OCI-LY1 (cell line): Measurements from ENCODE around the gene USP54.

Source experiments
- H2AFZ ChIP-seq: fragments of 200-600 bp; sonication (generic), shearing (Covaris generic); 2 replicates; pipeline ENCODE4 v1.6.0; 2014; ENCODE audit warnings: antibody characterized with exemption, mild to moderate bottlenecking, low read length
- H3F3A ChIP-seq: fragments of 200-600 bp; sonication (generic), shearing (Covaris generic); 2 replicates; pipeline ENCODE4 v1.6.0; 2014; ENCODE audit warnings: mild to moderate bottlenecking, antibody characterized with exemption, low read length, moderate library complexity; ENCODE audit not compliant: insufficient read depth
- H3K27ac ChIP-seq: fragments of 200-600 bp; sonication (generic); 2 replicates; pipeline ENCODE4 v1.5.1; 2014; ENCODE audit warnings: low read length, mixed run types, mild to moderate bottlenecking, low read depth; ENCODE audit not compliant: poor library complexity, severe bottlenecking
- H3K27me3 ChIP-seq: fragments of 200-600 bp; sonication (generic); 2 replicates; pipeline ENCODE4 v1.6.0; 2014; ENCODE audit warnings: antibody characterized with exemption, mild to moderate bottlenecking, low read length, moderate library complexity; ENCODE audit not compliant: insufficient read depth
- H3K36me3 ChIP-seq: fragments of 200-600 bp; sonication (generic); 2 replicates; pipeline ENCODE4 v1.6.1; 2014; ENCODE audit warnings: mild to moderate bottlenecking, antibody characterized with exemption, low read length, moderate library complexity, mixed read lengths; ENCODE audit not compliant: insufficient read depth
- H3K4me1 ChIP-seq: fragments of 200-600 bp; sonication (generic); 2 replicates; pipeline ENCODE4 v1.5.1; 2014; ENCODE audit warnings: mild to moderate bottlenecking, low read length, moderate library complexity; ENCODE audit not compliant: insufficient read depth, severe bottlenecking
- H3K4me2 ChIP-seq: fragments of 200-600 bp; sonication (generic), shearing (Covaris generic); 2 replicates; pipeline ENCODE4 v1.6.1; 2014; ENCODE audit warnings: low read length
- H3K4me3 ChIP-seq: fragments of 200-600 bp; sonication (generic); 2 replicates; pipeline ENCODE4 v1.5.1; 2014; ENCODE audit warnings: low read length, low read depth, mild to moderate bottlenecking, mixed read lengths; ENCODE audit not compliant: poor library complexity, severe bottlenecking
- H3K79me2 ChIP-seq: fragments of 200-600 bp; shearing (Covaris generic); 2 replicates; pipeline ENCODE4 v1.6.1; 2016; ENCODE audit warnings: mixed run types, low read length, mixed read lengths; ENCODE audit not compliant: insufficient read depth
- H3K9ac ChIP-seq: fragments of 200-600 bp; sonication (generic), shearing (Covaris generic); 2 replicates; pipeline ENCODE4 v1.6.1; 2014; ENCODE audit warnings: mild to moderate bottlenecking, low read length, mixed read lengths
- H3K9me2 ChIP-seq: fragments of 200-600 bp; sonication (generic), shearing (Covaris generic); 2 replicates; pipeline ENCODE4 v1.6.1; 2014; ENCODE audit warnings: low read depth, mild to moderate bottlenecking, low read length, mixed read lengths
- H3K9me3 ChIP-seq: fragments of 200-600 bp; shearing (Covaris generic); 2 replicates; pipeline ENCODE4 v1.6.1; 2014; ENCODE audit warnings: low read length, mixed read lengths
- H4K20me1 ChIP-seq: fragments of 200-600 bp; sonication (generic), shearing (Covaris generic); 2 replicates; pipeline ENCODE4 v1.6.0; 2016; ENCODE audit warnings: mild to moderate bottlenecking, low read length; ENCODE audit not compliant: insufficient read depth
- CTCF ChIP-seq: fragments of 200-600 bp; sonication (generic), shearing (Covaris generic); IDR thresholded peaks from 2 replicates; pipeline ENCODE4 v1.5.1; 2017; ENCODE audit warnings: mild to moderate bottlenecking, antibody characterized with exemption, low read length, moderate library complexity, mixed read lengths
- EZH2 ChIP-seq: fragments of 200-600 bp; sonication (generic), shearing (Covaris generic); IDR thresholded peaks from 2 replicates; pipeline ENCODE4 v1.8.0; 2017; ENCODE audit warnings: borderline replicate concordance, mixed run types, mild to moderate bottlenecking, antibody characterized with exemption, low read length, moderate library complexity, mixed read lengths

Gene USP54

GRCh38 chr10:73590881-73591799 is at the start of gene USP54:
Gene USP54 (minus strand): TSS chr10:73591342. CDS start chr10:73575658, 15,684 bp downstream.
- Histone ChIP-seq H2AFZ (no peak within 1 kb of the TSS), H3K9ac (no peak within 1 kb of the TSS), H3K27ac (no peak within 1 kb of the TSS), H4K20me1 (no peaks in the 10 kb centered on the region), H3K9me3 (no peaks in the 10 kb centered on the region), H3K27me3 (no peaks in the 10 kb centered on the region), H3F3A (no peaks in the 10 kb centered on the region), H3K9me2 (no peaks in the 10 kb centered on the region), H3K4me2 (peak within 1 kb of the TSS; percentile 17; the same call in 1 of the 2 replicates), H3K4me3 (no peak within 1 kb of the TSS), H3K4me1 (peaks cover 19% of the 10 kb centered on the region), H3K79me2 (no peaks in the 10 kb centered on the region), H3K36me3 (no peaks in the 10 kb centered on the region)
- no peak for TF ChIP-seq CTCF
- TF ChIP-seq EZH2 = no peak

- TF ChIP-seq CTCF (no peak), EZH2 (no peak)
- Histone ChIP-seq H3K9ac (no peak overlapping the region), H3K4me2 (no peak overlapping the region), H4K20me1 (no peaks in the 10 kb centered on the region), H3K9me3 (no peaks in the 10 kb centered on the region), H3K9me2 (no peaks in the 10 kb centered on the region), H3K79me2 (no peaks in the 10 kb centered on the region), H3F3A (no peaks in the 10 kb centered on the region), H3K27me3 (no peaks in the 10 kb centered on the region), H3K27ac (no peak overlapping the region), H3K36me3 (no peaks in the 10 kb centered on the region), H3K4me1 (no peaks in the 10 kb centered on the region), H3K4me3 (no peak overlapping the region), H2AFZ (no peak overlapping the region)
These were observed 48.1 kb upstream of the USP54 start for GRCh38 chr10:73639286-73639685.

- no peak overlapping the region for H3K27ac ChIP-seq
- H4K20me1 ChIP-seq = no peaks in the 10 kb centered on the region
- no peak overlapping the region for H3K9ac ChIP-seq
- no peaks in the 10 kb centered on the region for H3F3A ChIP-seq
- no peaks in the 10 kb centered on the region for H3K36me3 ChIP-seq
- H3K4me3 ChIP-seq = no peak overlapping the region
- no peak overlapping the region for H3K4me2 ChIP-seq
- TF ChIP-seq CTCF = no peak
- no peak for TF ChIP-seq EZH2
- H3K4me1 ChIP-seq = no peaks in the 10 kb centered on the region
- H3K79me2 ChIP-seq = no peaks in the 10 kb centered on the region
- no peak overlapping the region for H2AFZ ChIP-seq
- H3K9me3 ChIP-seq = no peaks in the 10 kb centered on the region
- H3K27me3 ChIP-seq = no peaks in the 10 kb centered on the region
- H3K9me2 ChIP-seq = no peaks in the 10 kb centered on the region
These were observed 44.6 kb upstream of the USP54 start for GRCh38 chr10:73635781-73636180.
